ENCODE data around the gene TMTC4.

The TMTC4 gene

DNA sequence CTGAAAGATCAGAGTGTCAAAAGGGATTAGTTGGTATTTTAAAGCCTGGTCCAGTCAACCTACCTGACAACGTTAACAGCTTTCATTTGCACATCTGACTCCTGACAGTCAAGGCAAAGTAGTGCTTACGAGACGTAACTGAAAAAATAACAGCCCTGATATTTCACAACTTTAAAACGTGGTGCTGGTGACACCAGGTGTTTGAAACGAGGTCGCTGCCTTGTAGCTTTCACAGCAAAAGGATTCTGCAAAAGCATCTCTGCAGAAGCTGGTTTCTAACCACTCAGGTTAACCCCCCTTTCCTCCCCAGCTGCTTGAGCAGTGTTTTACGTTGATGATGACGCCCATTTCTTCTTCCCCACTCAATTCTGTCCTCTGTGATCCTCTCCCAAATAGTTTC lies 109.3 kb downstream of the TMTC4 start:
- no peak for DNase-seq (ENCODE audit: low read depth)
- in situ Hi-C loops (cut with HindIII; ENCODE audit: low sequenced_read_pairs) = no loop called here
- H3K4me3 ChIP-seq (ENCODE audit: low read depth, low read length) = no peak overlapping the region
- TF ChIP-seq, protein P1, sequence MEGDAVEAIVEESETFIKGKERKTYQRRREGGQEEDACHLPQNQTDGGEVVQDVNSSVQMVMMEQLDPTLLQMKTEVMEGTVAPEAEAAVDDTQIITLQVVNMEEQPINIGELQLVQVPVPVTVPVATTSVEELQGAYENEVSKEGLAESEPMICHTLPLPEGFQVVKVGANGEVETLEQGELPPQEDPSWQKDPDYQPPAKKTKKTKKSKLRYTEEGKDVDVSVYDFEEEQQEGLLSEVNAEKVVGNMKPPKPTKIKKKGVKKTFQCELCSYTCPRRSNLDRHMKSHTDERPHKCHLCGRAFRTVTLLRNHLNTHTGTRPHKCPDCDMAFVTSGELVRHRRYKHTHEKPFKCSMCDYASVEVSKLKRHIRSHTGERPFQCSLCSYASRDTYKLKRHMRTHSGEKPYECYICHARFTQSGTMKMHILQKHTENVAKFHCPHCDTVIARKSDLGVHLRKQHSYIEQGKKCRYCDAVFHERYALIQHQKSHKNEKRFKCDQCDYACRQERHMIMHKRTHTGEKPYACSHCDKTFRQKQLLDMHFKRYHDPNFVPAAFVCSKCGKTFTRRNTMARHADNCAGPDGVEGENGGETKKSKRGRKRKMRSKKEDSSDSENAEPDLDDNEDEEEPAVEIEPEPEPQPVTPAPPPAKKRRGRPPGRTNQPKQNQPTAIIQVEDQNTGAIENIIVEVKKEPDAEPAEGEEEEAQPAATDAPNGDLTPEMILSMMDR (IDR thresholded peaks at IDR 0.05; ENCODE audit: low read depth, low read length, missing control alignments) = no peak

DNA sequence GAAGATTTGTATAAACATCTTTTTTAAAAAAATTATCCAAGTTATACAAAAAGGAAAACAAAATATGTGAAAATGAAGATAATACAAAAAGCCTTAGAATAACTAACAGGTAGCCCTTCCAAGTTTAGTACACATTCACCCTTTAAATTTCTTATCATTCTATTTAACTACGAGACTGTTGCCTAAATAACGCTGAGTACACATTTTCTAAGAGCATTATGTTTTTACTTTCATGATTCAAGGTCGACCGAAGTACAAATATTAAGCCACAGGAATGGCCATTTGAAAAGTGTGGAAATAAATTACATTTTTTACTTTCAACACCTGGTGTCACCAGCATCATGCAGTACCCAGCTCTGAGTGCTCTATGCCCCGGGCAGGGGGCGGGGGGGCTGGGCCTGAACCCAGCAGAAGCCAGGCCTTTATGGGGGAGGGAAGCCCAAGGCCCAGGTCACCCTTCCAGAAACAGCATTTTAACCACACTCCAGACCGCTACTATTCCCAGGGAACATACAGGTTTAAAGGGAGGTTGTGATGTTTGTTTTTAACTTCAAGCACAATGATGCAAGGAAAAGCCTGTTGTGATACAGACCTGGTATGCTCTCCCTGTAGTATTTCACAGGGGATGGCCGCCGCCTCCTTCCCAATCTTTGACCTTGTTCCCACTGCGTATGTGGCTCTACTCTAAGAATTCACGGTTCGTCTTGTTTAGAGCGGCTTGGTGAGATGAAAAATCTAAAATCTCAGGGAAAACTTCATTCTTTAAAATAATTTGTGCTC lies 110.0 kb downstream of the TMTC4 start:
- no peak for DNase-seq (ENCODE audit: low read depth)
- TF ChIP-seq, protein P1 (IDR thresholded peaks at IDR 0.05; ENCODE audit: low read depth, low read length, missing control alignments) = no peak
- in situ Hi-C loops (cut with HindIII; ENCODE audit: low sequenced_read_pairs) = loop anchor here (5.0 kb wide), 1 partner anchor 553 kb away; no protein-coding TSS in a partner anchor
- H3K4me3 ChIP-seq (ENCODE audit: low read depth, low read length) = no peak overlapping the region

DNA sequence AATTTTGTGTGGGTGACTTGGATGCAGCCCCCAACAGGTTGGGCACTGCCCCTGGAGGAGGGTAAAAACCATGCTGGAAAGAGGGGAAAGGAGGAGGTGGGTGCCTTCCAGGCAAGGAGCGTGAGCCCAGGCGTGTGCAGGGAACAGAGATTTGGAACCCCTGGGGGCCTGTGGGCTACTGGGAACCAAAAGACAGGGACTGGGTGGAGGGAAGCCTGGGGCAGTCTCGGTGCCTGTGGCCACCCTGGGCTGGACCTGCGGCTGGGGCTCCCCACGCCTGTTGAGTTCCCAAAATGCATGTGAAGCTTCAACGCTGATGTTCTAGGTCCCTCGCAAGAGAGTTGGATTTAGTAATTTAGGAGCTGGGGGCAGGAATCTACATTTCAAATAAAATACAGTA lies 110.8 kb downstream of the TMTC4 start:
- H3K4me3 ChIP-seq (ENCODE audit: low read depth, low read length) = no peak overlapping the region
- TF ChIP-seq, protein P1 (IDR thresholded peaks at IDR 0.05; ENCODE audit: low read depth, low read length, missing control alignments) = no peak
- DNase-seq (ENCODE audit: low read depth) = no peak
- in situ Hi-C loops (cut with HindIII; ENCODE audit: low sequenced_read_pairs) = loop anchor here (5.0 kb wide), 1 partner anchor 554 kb away; no protein-coding TSS in a partner anchor

DNA sequence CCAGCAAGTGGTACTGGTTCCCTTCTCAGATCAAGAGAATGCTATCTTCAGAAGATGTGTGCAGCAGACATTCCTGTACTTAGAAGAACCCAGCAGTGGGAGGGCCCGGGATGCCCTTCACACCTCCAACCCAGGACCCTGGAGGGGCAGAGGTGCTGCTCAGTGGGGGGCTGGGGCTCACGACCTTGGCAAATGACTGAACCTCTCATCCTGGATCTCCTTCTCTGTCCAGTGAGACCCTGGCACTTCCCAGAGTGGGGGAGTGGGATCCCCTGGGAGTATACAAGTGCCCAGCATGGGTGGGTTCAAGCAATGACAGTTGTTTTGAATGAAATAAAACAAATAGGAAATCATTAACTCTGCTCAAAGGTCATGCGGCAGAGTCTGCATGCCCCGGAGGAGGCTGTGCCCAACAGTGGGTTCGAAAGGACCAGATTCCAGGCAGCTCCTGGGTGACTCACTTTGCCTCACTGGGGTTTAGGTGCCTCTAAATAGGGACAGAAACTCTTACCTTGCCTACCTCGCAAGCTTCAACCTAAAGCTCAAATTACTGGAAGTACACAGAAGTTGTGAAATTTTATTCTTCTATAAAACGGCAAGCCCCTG lies 112.9 kb downstream of the TMTC4 start:
- TF ChIP-seq, protein P1 (IDR thresholded peaks at IDR 0.05; ENCODE audit: low read depth, low read length, missing control alignments) = no peak
- in situ Hi-C loops (cut with HindIII; ENCODE audit: low sequenced_read_pairs) = loop anchor here (5.0 kb wide), 1 partner anchor 556 kb away; no protein-coding TSS in a partner anchor
- no peak for DNase-seq (ENCODE audit: low read depth)
- no peak overlapping the region for H3K4me3 ChIP-seq (ENCODE audit: low read depth, low read length)

DNA sequence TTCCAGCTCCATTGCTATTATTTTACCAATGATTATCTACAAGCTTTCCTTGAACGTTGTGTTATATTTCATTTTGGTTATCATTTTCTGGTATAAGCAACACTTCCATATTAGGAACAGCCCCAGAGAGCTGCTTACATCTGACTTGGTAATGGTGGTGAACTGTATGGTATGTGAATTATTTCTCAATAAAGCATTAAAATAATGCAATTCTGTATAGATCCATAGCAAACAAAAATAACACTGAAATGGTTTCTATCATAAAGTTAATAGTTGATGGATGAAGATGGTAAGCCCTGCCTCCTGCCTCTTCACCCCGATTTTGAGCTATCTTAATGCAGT lies 113.5 kb downstream of the TMTC4 start:
- no peak for DNase-seq (ENCODE audit: low read depth)
- TF ChIP-seq, protein P1 (IDR thresholded peaks at IDR 0.05; ENCODE audit: low read depth, low read length, missing control alignments) = no peak
- in situ Hi-C loops (cut with HindIII; ENCODE audit: low sequenced_read_pairs) = loop anchor here (5.0 kb wide), 1 partner anchor 556 kb away; no protein-coding TSS in a partner anchor
- H3K4me3 ChIP-seq (ENCODE audit: low read depth, low read length) = no peak overlapping the region

DNA sequence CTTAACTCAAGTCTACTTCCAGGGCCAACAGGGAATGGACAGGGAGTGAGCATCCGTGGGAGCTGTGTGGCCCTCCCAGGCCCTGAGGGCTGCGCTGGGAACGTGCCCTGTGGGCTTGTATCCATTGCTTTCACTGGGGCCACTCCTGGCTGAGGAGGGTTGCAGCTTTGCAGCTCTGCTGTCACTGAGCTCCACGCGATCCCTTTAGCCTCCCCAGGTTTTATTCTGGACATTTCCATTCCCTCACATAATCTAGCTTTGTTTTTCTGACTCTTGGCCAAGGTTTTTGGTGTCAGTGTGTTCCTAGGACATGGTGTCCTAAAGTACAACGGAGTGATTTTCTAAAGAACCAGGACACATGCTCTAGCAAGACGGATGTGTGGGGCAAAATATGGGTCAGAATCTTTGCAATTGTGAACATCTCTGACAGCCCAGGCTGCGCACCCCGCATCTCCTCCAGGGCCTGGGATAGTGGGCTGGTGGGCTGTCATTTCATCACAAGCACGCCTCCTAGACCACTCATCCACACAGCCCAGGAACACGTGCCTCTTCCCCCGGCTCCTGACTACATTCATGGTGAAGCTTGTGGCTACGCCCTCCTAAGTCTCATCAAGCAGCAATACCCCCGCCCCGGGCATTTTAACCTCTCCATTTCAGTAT lies 114.0 kb downstream of the TMTC4 start:
- no peak overlapping the region for H3K4me3 ChIP-seq (ENCODE audit: low read depth, low read length)
- TF ChIP-seq, protein P1 (IDR thresholded peaks at IDR 0.05; ENCODE audit: low read depth, low read length, missing control alignments) = no peak
- DNase-seq (ENCODE audit: low read depth) = no peak
- in situ Hi-C loops (cut with HindIII; ENCODE audit: low sequenced_read_pairs) = loop anchor here (5.0 kb wide), 1 partner anchor 557 kb away; no protein-coding TSS in a partner anchor
